ENCODE measurements around the gene ZNRF1.

GRCh38 chr16:75065149-75065505, 66.3 kb downstream of the ZNRF1 start:
- TF ChIP-seq CTCF (IDR thresholded peaks at IDR 0.05) (no peak), POLR2A (IDR thresholded peaks at IDR 0.05) (no peak)
